A549 treated with Mapracorat at 1 μM for 4 hours (cell line): ENCODE results near the gene CBFA2T2. TPM values are rescaled to one million over a fixed set of nuclear protein-coding genes. Genes with fewer than 3 reads are reported as not detected.

Experiments used
- total RNA-seq: library from RNA; stranded (reverse); fragments of 200-300 nt; extraction: Qiagen RNA extraction; gene quantifications from 5 replicates; pipeline ENCODE4 v1.2.3, GENCODE V29; 2022

CBFA2T2 gene
- total RNA-seq: 4.4 to 6.9 TPM (median 5.9 TPM) in 5 replicates

DNA sequence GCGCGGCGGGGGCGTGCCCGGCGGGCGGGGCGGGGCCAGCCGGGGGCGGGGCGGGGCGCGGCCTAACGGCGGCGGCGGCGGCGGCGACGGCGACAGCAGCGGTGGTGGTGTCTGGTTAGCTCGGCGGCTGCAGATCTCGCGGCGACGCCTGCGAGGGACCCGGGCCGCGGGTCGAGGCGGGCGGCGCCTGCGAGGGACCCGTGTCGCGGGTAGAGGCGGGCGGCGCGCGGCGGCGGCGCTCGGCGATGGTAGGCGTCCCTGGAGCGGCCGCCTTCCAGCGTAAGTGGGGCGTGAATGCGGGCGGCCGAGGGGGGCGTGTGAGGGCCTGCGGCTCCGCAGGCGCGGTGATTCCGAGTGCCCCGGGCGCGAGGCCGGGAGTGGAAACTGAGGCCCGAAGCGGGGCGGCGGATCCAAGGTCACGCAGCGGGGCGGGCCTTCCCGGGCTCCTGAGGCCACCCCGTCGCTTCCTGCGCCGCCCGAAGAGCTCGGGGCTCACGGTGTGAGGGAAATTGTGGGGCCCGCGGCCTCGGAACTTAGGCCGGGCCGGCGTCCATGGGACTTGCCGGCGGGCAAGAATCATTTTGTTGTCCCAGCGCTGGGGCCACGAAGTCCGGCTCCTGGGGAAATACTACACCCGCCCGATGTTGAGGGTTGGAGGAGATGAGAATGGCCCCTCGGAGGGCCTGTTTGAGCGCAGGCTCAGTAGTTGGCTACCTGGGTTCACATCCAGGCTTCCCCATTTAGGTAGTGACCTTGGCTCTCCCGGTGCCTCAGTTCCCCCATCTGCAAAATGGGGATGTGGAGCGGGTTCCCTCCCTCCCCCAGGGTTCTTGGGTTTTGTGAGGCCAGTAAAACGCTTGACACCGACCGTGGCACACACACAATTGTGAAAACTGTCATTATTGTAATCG lies at the start of gene CBFA2T2:
Gene CBFA2T2 (plus strand): TSS at position 74 of the 911 bp plus-strand sequence. CDS start 172 bp downstream, at position 246.

GRCh38 chr20:33443512-33444239 lies 46.2 kb upstream of the CBFA2T2 start, which contains the start of gene SNTA1:
SNTA1 (minus strand) TSS chr20:33443763; CDS start chr20:33443620, 143 bp downstream.

DNA sequence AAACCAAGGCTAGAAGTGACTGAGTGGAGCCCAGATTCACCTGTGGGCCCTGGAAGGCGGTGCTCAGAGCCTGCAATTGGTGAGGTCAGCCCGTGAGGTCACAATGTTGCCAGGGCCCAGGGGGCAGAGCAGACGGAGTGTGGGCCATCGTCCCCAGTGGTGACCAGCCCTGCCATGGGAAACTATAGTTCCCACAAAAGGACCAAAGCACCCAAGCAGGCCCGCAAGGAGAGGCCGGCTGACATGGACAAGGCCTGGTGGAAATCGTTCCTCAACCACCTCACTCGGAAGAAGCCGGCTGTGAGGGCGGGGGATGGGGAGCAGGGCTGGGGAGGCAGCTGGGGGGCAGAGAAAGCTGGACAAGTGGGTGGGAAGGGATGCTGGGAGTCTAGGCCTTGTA lies 172.3 kb downstream of the CBFA2T2 start, which contains the start of gene C20orf144:
Gene C20orf144 (plus strand): TSS at position 156 of the 400 bp plus-strand sequence. CDS start 19 bp downstream, at position 175.

GRCh38 chr20:33666293-33667244 lies 176.7 kb downstream of the CBFA2T2 start, which contains the start of gene ACTL10:
ACTL10 (plus strand) TSS chr20:33666943; CDS start chr20:33667498, 555 bp downstream.

DNA sequence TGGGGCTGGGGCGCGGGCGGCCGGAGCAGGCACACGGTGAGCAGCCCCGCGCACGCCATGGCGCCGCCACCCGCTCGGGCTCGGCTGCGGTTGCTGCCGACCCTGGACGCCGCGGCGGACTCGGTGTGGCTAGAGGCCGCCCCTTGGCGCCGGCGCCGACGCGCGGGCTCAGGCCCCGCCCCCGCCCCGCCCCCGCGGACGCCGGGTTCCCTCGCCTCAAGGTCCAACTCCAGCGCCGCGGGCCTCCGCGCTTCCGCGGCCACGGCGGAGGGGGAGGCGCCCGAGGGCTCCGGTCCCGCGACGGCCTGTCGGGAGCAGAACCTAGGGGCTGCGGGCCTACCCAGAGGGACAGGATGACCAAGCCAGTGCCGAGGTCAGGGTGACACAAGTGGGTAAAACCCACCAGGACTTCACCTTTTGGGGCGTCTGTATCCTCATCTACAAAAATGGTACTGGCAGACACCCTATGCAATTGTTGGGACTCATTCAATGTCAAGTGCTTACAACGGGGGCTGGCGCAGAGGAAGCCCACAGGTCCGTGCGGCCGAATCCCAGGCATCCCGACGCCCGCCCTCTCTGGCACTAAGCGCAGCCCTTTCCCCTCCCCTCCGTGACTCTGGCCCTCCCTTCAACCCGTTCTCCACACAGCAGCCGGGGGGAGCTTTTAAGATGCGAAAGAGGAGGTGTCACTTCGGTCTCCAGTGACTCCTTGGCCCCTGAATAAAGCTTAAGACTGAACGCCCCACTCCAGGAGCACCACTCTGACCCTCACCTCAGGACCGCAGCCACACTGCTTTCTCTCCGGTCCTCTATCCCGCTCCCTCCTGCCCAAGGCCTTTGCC lies 184.6 kb downstream of the CBFA2T2 start, which contains the start of gene NECAB3:
Gene NECAB3 (minus strand): TSS at position 135 of the 842 bp plus-strand sequence. CDS start 76 bp downstream, at position 59.

GRCh38 chr20:33686100-33686983 lies 196.4 kb downstream of the CBFA2T2 start, which contains the start of gene E2F1:
E2F1 (minus strand) TSS chr20:33686385; CDS start chr20:33686264, 121 bp downstream.

Other genes with a start within 250 kb of the CBFA2T2 start
- 0.10 to 0.17 TPM in 2 of 5 replicates, not detected in the others for gene BPIFB1, start 206.9 kb upstream of the CBFA2T2 start, total RNA-seq
- gene CDK5RAP1, start 88.6 kb upstream of the CBFA2T2 start, total RNA-seq: 30.3 to 32.6 TPM (median 31.6 TPM) in 5 replicates
- gene SNTA1, start 46.3 kb upstream of the CBFA2T2 start, total RNA-seq: 9.1 to 12.4 TPM (median 10.9 TPM) in 5 replicates
- 0.07 to 0.13 TPM (median 0.08 TPM) in 4 of 5 replicates, not detected in the other for gene C20orf144, start 172.2 kb downstream of the CBFA2T2 start, total RNA-seq
- gene ACTL10, start 176.8 kb downstream of the CBFA2T2 start, total RNA-seq: 0.06 TPM in 1 of 5 replicates, not detected in the others
- gene NECAB3, start 184.3 kb downstream of the CBFA2T2 start, total RNA-seq: 8.1 to 14.0 TPM (median 12.2 TPM) in 5 replicates
- 21.9 to 30.7 TPM (median 30.2 TPM) in 5 replicates for gene E2F1, start 196.3 kb downstream of the CBFA2T2 start, total RNA-seq
- 4.5 to 6.7 TPM (median 6.1 TPM) in 5 replicates for gene PXMP4, start 230.2 kb downstream of the CBFA2T2 start, total RNA-seq
- 2.6 to 4.4 TPM (median 3.2 TPM) in 5 replicates for gene ZNF341, start 241.9 kb downstream of the CBFA2T2 start, total RNA-seq